Uterus (tissue), 4 donors: ENCODE data around the gene MPG. TPM values are rescaled to one million over a fixed set of nuclear protein-coding genes. Genes with fewer than 3 reads are reported as not detected.

Source experiments
- DNase-seq, 2 donors: peaks; one replicate each; pipeline ENCODE4 v3.0.0-alpha.2; 2019 to 2020
- H3K27ac ChIP-seq, 2 donors: fragments of 200-600 bp; sonication (generic); 1 replicate in 1 of 2; 2 replicates in 1 of 2; pipeline ENCODE4 v1.5.1; 2016 to 2018
- H3K27me3 ChIP-seq, 2 donors: fragments of 200-600 bp; sonication (generic); one replicate each; pipeline ENCODE4 v1.5.1; 2018 to 2019; ENCODE audit warnings: control low read depth in 1 of 2
- H3K36me3 ChIP-seq, 2 donors: fragments of 200-600 bp; sonication (generic); one replicate each; pipeline ENCODE4 v1.5.1; 2019; ENCODE audit warnings: control low read depth in 1 of 2
- H3K4me1 ChIP-seq, 2 donors: fragments of 200-600 bp; sonication (generic); one replicate each; pipeline ENCODE4 v1.5.1; 2018 to 2019; ENCODE audit warnings: control low read depth in 1 of 2
- H3K4me3 ChIP-seq, 2 donors: fragments of 200-600 bp; sonication (generic); 1 replicate in 1 of 2; 2 replicates in 1 of 2; pipeline ENCODE4 v1.5.1; 2018 to 2019; ENCODE audit warnings: mild to moderate bottlenecking in 1 of 2
- H3K9me3 ChIP-seq, 2 donors: fragments of 200-600 bp; sonication (generic); one replicate each; pipeline ENCODE4 v1.5.1; 2019; ENCODE audit warnings: control low read depth in 1 of 2
- CTCF ChIP-seq, 4 experiments: fragments of 200-600 bp in 2 of 4; fragments of 450-650 bp in 2 of 4; sonication (generic) in 2 of 4; IDR thresholded peaks; one replicate each; pipeline ENCODE4 v1.5.1; 2016 to 2019; ENCODE audit warnings: antibody characterized with exemption in 4 of 4, mild to moderate bottlenecking in 2 of 4, moderate library complexity in 1 of 4
- POLR2A ChIP-seq, 2 donors: fragments of 450-650 bp; IDR thresholded peaks; one replicate each; pipeline ENCODE4 v1.6.1; 2016; ENCODE audit warnings: antibody characterized with exemption in 2 of 2, mild to moderate bottlenecking in 1 of 2, moderate library complexity in 1 of 2
- intact Hi-C: fragments of 100-400 bp; cut with DNase I; formaldehyde crosslinking; loops from one replicate; pipeline ENCODE4 v1.15.1; 2023; ENCODE audit warnings: low total_unique reads
- total RNA-seq, 4 donors: library from RNA; depleted of rRNA in 3 of 4; stranded (reverse); fragments of >200 nt in 3 of 4; gene quantifications; one replicate each; pipeline versions ENCODE4 v1.1.0 to v1.2.4, GENCODE V29; 2014 to 2023
- donor health status: DM: yes; HTN: yes; CAD: no.

MPG gene
- total RNA-seq, 4 donors from 2014 or later, result 35.7 to 305 (median 63.7) TPM

GRCh38 chr16:67183-67791 is 10.7 kb upstream of the MPG start:
- Histone ChIP-seq H3K36me3 (no peaks in the 10 kb centered on the region), H3K9me3 (no peaks in the 10 kb centered on the region), H3K4me1 (peaks cover 0 to 25% of the 10 kb centered on the region in 2 donors), H3K4me3 (no peak overlapping the region), H3K27ac (no peak overlapping the region), H3K27me3 (no peaks in the 10 kb centered on the region)
- no peak for DNase-seq
- intact Hi-C loops, result no loop called here
- TF ChIP-seq CTCF (IDR thresholded peaks at IDR 0.05), result no peak
- TF ChIP-seq POLR2A (IDR thresholded peaks at IDR 0.05), result no peak

- intact Hi-C loops, result no loop called here
- no peaks in the 10 kb centered on the region for H3K27me3 ChIP-seq
- no peaks in the 10 kb centered on the region for H3K9me3 ChIP-seq
- H3K36me3 ChIP-seq, result no peaks in the 10 kb centered on the region
- peaks cover 0 to 30% of the 10 kb centered on the region in 2 donors for H3K4me1 ChIP-seq
- no peak for DNase-seq
- H3K27ac ChIP-seq, result no peak overlapping the region
- TF ChIP-seq POLR2A (IDR thresholded peaks at IDR 0.05), result no peak
- no peak overlapping the region for H3K4me3 ChIP-seq
Observed at GRCh38 chr16:67884-68789, 9.9 kb upstream of the MPG start.

- no peak for TF ChIP-seq CTCF (IDR thresholded peaks at IDR 0.05)
- TF ChIP-seq POLR2A (IDR thresholded peaks at IDR 0.05), result no peak
- Histone ChIP-seq H3K4me1 (peaks cover 0 to 30% of the 10 kb centered on the region in 2 donors), H3K9me3 (no peaks in the 10 kb centered on the region), H3K27ac (no peak overlapping the region), H3K4me3 (no peak overlapping the region), H3K27me3 (no peaks in the 10 kb centered on the region), H3K36me3 (no peaks in the 10 kb centered on the region)
- intact Hi-C loops, result no loop called here
- DNase-seq, result no peak
Observed at GRCh38 chr16:69181-69580, 8.8 kb upstream of the MPG start.

- H3K36me3 ChIP-seq, result no peaks in the 10 kb centered on the region
- H3K4me3 ChIP-seq, result peak overlapping the region; percentile 75 to 87
- peaks cover 0 to 42% of the 10 kb centered on the region in 2 donors for H3K4me1 ChIP-seq
- H3K9me3 ChIP-seq, result no peaks in the 10 kb centered on the region
- peak overlapping the region; percentile 93 for H3K27ac ChIP-seq
- TF ChIP-seq CTCF (IDR thresholded peaks at IDR 0.05), result no peak
- no peak for TF ChIP-seq POLR2A (IDR thresholded peaks at IDR 0.05)
- no peaks in the 10 kb centered on the region for H3K27me3 ChIP-seq
- intact Hi-C loops, result no loop called here
- DNase-seq, result no peak
Observed at GRCh38 chr16:71210-71539, 6.8 kb upstream of the MPG start.

GRCh38 chr16:71540-72401 is 6.3 kb upstream of the MPG start:
- Histone ChIP-seq H3K27ac (peak overlapping the region; percentile 93), H3K9me3 (no peaks in the 10 kb centered on the region), H3K27me3 (no peaks in the 10 kb centered on the region), H3K36me3 (no peaks in the 10 kb centered on the region), H3K4me1 (peaks cover 4 to 48% of the 10 kb centered on the region in 2 donors), H3K4me3 (peak overlapping the region; percentile 75 to 87)
- peak; percentile 81 to 84 for DNase-seq
- intact Hi-C loops, result no loop called here
- TF ChIP-seq POLR2A (IDR thresholded peaks at IDR 0.05) (peak in 1 of 2 donors; percentile 44), CTCF (IDR thresholded peaks at IDR 0.05) (peak in 1 of 4 experiments; percentile 7)
